HUES64 (cell line): ENCODE results near the gene RIMBP2.

ENCODE experiments used
- H3K27ac ChIP-seq: 2 replicates; pipeline ENCODE4 v1.7.0; 2013; ENCODE audit warnings: low read depth, low read length, inconsistent platforms
- H3K27me3 ChIP-seq: 2 replicates; pipeline ENCODE4 v1.6.1; 2013; ENCODE audit warnings: mild to moderate bottlenecking, low read length; ENCODE audit not compliant: insufficient read depth
- H3K36me3 ChIP-seq: 2 replicates; pipeline ENCODE4 v1.6.1; 2013; ENCODE audit warnings: mild to moderate bottlenecking, low read length; ENCODE audit not compliant: insufficient read depth
- H3K4me1 ChIP-seq: 2 replicates; pipeline ENCODE4 v1.6.1; 2013; ENCODE audit warnings: mild to moderate bottlenecking, low read length, moderate library complexity; ENCODE audit not compliant: insufficient read depth
- H3K4me3 ChIP-seq: 2 replicates; pipeline ENCODE4 v1.5.1; 2013; ENCODE audit warnings: mild to moderate bottlenecking, low read length, moderate library complexity
- H3K9ac ChIP-seq: 2 replicates; pipeline ENCODE4 v1.6.1; 2013; ENCODE audit warnings: mild to moderate bottlenecking, low read depth, low read length
- H3K9me3 ChIP-seq: 2 replicates; pipeline ENCODE4 v1.6.1; 2013; ENCODE audit warnings: low read depth, low read length; ENCODE audit not compliant: insufficient read depth
- WGBS: fragments of 150-250, 120-280 bp; methylation state at CpG from one replicate; pipeline ENCODE4 v1.1.7; 2013; ENCODE audit warnings: missing lambda C conversion rate; 5-methylcytosine and 5-hydroxymethylcytosine counted together

The RIMBP2 gene

DNA sequence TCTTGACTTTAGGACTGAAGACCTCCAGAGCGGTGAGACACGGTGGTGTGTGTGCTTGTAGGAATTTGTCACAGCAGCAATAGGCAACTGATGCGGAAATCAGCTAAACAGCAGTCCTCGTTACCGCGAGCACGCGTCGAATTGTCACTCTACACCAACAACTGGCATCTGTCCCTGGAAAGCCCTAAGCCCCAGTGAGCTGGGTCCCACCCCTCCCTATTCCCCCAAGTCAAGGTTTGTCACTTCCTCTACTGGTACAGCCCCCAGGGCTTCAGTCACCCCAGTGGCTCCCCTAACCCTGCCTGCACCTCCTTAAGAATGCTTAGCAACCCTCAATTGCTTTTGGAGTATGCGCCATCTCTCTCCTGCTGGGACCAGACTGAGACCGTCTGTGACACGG is 204.8 kb downstream of the RIMBP2 start:
- Histone ChIP-seq H3K27me3 (no peaks in the 10 kb centered on the region), H3K36me3 (no peaks in the 10 kb centered on the region), H3K4me1 (peaks cover 20% of the 10 kb centered on the region), H3K27ac (no peak overlapping the region), H3K9ac (no peak overlapping the region), H3K9me3 (0 out of 2 replicates have a peak, but pooled peaks cover 3% of the 10 kb centered on the region), H3K4me3 (no peak overlapping the region)
- WGBS = 91% methylated on average over 12 of the region's 12 CpGs

DNA sequence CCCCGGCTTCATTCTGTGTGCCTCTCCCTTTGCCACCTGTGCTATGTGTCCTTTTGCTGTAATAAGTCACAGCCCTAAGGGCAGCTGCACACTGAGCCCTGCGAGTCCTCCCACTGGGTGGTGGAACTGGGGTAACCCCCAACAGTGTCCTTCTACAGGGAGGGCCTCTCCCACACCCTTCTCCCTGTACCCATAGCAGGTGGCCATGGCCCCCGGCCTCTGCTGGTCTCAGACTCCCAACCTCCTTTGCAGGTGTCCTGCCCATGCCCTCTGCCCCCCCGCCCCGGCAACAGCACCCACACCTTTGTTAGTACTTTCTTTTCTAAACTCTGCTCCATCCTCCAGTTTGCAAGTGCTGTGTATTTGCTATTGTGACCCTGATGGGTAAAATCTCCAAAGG is 206.6 kb downstream of the RIMBP2 start:
- Histone ChIP-seq H3K4me3 (no peak overlapping the region), H3K4me1 (peaks cover 17% of the 10 kb centered on the region), H3K36me3 (no peaks in the 10 kb centered on the region), H3K9ac (no peak overlapping the region), H3K9me3 (no peaks in the 10 kb centered on the region), H3K27ac (no peak overlapping the region), H3K27me3 (no peaks in the 10 kb centered on the region)
- 95% methylated on average over 5 of the region's 5 CpGs for WGBS

DNA sequence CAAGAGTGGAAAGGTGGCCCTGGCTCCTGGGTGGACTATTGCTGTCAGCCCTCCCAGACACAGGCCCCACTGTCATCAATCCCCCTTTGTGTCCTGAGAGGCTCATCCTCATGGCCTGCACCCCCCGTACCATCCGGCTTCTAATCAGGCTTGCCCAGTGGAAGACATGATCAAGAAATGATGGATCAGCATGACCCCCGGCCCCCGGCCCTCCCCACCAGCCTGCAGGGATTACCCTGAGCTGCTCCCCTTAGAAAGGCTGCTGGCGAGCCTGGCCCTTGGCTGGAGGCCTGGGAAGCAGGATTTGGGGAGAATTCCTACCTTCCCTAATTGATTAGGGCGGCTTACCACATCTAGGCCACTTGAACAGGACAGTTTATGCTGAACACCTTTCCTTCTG is 207.3 kb downstream of the RIMBP2 start:
- Histone ChIP-seq H3K4me3 (no peak overlapping the region), H3K27me3 (no peaks in the 10 kb centered on the region), H3K9ac (no peak overlapping the region), H3K4me1 (peaks cover 12% of the 10 kb centered on the region), H3K9me3 (no peaks in the 10 kb centered on the region), H3K36me3 (no peaks in the 10 kb centered on the region), H3K27ac (no peak overlapping the region)
- 95% methylated on average over 6 of the region's 6 CpGs for WGBS

DNA sequence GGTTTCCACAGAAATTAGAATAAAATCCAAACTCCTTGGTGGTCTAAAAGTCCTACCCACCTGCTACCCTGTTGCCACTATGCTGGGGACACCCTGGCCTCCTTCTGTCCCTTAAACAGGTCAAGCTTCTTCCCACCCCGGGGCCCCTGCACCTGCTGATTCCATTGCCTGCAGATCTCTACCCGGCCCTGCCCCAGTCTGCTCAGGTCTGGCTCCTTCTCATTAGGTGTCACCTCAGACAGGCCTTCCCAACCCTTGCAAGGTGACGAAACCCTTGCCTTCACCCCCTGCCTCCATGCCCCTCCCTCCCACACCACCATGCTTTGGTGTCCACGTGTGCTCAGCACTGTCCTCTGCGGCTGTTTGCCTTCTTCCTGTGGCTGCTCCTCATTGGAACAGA is 207.8 kb downstream of the RIMBP2 start:
- no peak overlapping the region for H3K27ac ChIP-seq
- H3K9me3 ChIP-seq = no peaks in the 10 kb centered on the region
- no peaks in the 10 kb centered on the region for H3K27me3 ChIP-seq
- no peak overlapping the region for H3K4me3 ChIP-seq
- no peak overlapping the region for H3K9ac ChIP-seq
- 87% methylated on average over 5 of the region's 5 CpGs for WGBS
- H3K4me1 ChIP-seq = peaks cover 9% of the 10 kb centered on the region
- H3K36me3 ChIP-seq = no peaks in the 10 kb centered on the region

DNA sequence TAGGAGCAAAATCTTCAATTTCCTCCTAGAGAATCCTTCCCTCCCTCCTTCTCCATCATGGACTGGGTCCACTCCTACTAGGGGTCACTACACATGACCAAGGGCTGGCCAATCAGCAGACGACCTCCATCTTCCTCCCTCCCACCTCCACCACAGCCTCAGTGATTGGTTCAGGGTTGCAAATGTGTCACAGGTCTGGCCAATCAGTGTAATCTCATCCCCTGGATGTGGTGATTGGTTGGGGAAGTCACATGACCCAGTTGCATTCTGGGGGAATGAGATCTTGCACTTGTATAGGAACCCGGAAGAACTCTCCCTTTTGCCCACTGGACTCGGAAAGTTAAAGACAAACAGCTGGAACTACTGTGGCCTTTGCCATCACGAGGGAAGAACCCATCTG is 209.3 kb downstream of the RIMBP2 start:
- WGBS = 91% methylated on average over 4 of the region's 4 CpGs
- H3K36me3 ChIP-seq = no peaks in the 10 kb centered on the region
- no peak overlapping the region for H3K4me3 ChIP-seq
- no peaks in the 10 kb centered on the region for H3K9me3 ChIP-seq
- no peak overlapping the region for H3K9ac ChIP-seq
- no peak overlapping the region for H3K27ac ChIP-seq
- H3K27me3 ChIP-seq = no peaks in the 10 kb centered on the region
- peaks cover 4% of the 10 kb centered on the region; the same call in 1 of the 2 replicates for H3K4me1 ChIP-seq

DNA sequence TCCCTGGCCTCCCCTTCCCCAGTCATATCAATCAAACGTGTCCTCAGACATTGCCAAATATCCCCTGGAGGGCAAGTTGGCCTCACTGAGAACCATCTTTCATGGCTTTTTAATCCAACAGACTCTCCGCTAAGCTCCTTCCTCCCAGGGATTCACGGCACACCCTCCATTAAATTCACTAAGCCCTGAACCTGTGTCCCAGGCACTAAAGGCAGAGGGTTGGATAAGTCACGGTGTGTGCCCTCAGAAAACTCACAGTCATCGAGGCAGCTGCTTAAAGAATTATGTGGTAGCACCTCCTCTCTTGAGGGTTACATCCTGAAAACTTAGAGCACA is 211.3 kb downstream of the RIMBP2 start:
- H3K9ac ChIP-seq = no peak overlapping the region
- no peak overlapping the region for H3K27ac ChIP-seq
- H3K4me1 ChIP-seq = peaks cover 4% of the 10 kb centered on the region; the same call in 1 of the 2 replicates
- no peaks in the 10 kb centered on the region for H3K9me3 ChIP-seq
- no peaks in the 10 kb centered on the region for H3K36me3 ChIP-seq
- WGBS = 89% methylated on average over 5 of the region's 5 CpGs
- H3K27me3 ChIP-seq = no peaks in the 10 kb centered on the region
- no peak overlapping the region for H3K4me3 ChIP-seq

DNA sequence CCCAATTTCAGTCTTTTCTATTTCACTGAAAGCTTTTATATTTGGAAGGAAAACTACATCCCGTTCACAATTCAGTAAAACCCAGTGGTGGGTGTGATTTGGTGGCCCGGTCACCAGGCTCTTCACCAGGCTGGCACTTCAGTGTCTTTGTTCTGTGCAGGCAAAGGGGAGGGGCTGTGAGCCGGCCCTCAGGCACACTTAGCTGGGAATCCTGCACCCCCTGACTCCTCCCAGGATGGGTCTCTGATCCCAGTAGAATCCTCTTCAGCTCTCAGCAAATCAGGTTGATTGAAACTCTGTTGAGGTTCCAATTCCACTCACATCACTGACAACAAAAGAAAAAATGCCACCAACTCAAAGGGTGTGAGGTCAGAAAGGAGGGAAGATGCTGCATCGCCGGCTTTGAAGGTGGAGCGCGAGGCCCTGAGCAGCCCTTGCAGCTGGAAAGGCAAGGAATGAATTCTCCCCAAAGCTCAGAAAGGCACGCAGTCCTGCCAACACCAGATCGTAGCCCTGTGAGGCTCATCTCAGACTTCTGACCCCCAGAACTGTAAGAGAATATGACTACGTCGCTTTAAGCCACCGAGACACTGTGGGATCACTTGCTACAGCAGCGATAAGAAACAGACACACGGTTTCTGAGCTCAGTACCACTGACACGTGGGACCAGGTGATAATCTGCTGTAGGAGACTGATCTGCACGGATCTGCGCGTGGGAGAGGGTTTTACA is 211.8 kb downstream of the RIMBP2 start:
- Histone ChIP-seq H3K27me3 (no peaks in the 10 kb centered on the region), H3K9me3 (no peaks in the 10 kb centered on the region), H3K4me1 (peaks cover 4% of the 10 kb centered on the region; the same call in 1 of the 2 replicates), H3K36me3 (no peaks in the 10 kb centered on the region), H3K9ac (no peak overlapping the region), H3K4me3 (no peak overlapping the region), H3K27ac (no peak overlapping the region)
- 83% methylated on average over 18 of the region's 18 CpGs for WGBS

DNA sequence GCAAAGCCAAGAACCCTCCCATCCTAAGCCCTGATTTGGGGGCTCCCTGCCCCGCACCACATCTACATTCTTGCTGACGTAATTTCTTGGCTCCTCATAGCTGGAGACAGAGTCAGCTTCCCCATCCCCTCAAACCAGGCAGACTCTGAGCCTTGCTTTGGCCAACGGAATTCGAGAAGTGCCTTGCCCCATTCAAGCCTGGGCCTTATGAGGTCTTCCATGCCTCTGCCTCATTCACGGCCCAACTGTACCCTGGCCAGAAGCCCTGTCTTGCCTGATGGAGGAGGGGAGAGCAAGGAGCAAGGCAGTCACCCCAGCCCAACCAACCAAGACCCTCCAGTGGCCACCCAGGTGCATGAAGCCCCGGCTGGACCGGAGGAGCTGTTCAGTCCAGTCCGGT is 214.3 kb downstream of the RIMBP2 start:
- 97% methylated on average over 8 of the region's 8 CpGs for WGBS
- no peaks in the 10 kb centered on the region for H3K9me3 ChIP-seq

DNA sequence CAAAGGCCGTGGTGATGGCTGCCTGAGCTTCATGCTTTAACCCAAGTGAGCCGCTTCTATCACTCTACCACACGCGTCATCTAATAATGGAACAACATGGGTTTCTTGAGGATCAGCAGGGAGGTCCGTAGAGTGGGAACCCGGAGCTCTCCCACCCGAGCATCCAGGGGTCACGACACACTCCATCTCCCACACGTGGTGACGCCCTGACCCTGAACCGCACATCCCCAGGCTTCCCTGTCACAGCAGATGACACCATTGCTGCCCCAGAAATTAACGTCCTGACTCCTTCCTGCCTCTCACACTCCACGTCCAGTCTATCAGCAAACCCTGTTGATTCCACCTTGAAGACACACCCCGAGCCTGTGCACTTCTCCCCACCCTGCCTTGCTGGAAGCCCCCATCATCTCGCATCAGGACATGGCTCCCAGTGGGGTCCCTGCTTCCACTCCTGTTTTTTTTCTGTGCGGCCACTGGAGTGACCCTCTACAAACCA is 215.2 kb downstream of the RIMBP2 start:
- H3K27me3 ChIP-seq = no peaks in the 10 kb centered on the region
- H3K9ac ChIP-seq = no peak overlapping the region
- no peak overlapping the region for H3K27ac ChIP-seq
- H3K4me3 ChIP-seq = no peak overlapping the region
- no peaks in the 10 kb centered on the region for H3K9me3 ChIP-seq
- WGBS = 85% methylated on average over 16 of the region's 16 CpGs
- no peaks in the 10 kb centered on the region for H3K36me3 ChIP-seq
- H3K4me1 ChIP-seq = peaks cover 4% of the 10 kb centered on the region; the same call in 1 of the 2 replicates

More for the DNA sequence above, 214.3 kb downstream of the RIMBP2 start:
- Histone ChIP-seq H3K4me1 (peaks cover 4% of the 10 kb centered on the region; the same call in 1 of the 2 replicates), H3K36me3 (no peaks in the 10 kb centered on the region), H3K27me3 (no peaks in the 10 kb centered on the region), H3K9ac (no peak overlapping the region), H3K4me3 (no peak overlapping the region), H3K27ac (no peak overlapping the region)

DNA sequence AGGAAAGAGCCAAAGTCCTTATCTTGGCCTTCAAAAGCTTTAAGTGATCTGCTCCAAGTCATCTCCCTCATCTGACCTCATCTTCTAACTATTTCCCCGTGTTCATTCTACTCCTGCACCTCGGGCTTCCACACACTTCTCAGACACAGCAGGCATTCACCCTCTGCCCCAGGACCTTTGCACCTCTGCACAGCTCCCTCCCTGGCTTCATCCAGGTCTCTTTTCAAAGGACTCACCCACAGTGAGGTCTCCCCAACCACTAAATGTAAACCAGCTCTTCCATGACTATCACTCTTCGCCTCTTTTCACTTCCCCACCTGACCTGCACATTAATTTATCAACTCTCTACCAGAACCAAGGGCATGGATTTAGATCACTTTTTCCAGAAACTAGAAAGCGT is 216.6 kb downstream of the RIMBP2 start:
- Histone ChIP-seq H3K4me3 (no peak overlapping the region), H3K27ac (no peak overlapping the region), H3K9ac (no peak overlapping the region), H3K4me1 (peaks cover 4% of the 10 kb centered on the region; the same call in 1 of the 2 replicates), H3K9me3 (no peaks in the 10 kb centered on the region), H3K36me3 (no peaks in the 10 kb centered on the region), H3K27me3 (no peaks in the 10 kb centered on the region)
- WGBS = 85% methylated on average over 4 of the region's 4 CpGs

DNA sequence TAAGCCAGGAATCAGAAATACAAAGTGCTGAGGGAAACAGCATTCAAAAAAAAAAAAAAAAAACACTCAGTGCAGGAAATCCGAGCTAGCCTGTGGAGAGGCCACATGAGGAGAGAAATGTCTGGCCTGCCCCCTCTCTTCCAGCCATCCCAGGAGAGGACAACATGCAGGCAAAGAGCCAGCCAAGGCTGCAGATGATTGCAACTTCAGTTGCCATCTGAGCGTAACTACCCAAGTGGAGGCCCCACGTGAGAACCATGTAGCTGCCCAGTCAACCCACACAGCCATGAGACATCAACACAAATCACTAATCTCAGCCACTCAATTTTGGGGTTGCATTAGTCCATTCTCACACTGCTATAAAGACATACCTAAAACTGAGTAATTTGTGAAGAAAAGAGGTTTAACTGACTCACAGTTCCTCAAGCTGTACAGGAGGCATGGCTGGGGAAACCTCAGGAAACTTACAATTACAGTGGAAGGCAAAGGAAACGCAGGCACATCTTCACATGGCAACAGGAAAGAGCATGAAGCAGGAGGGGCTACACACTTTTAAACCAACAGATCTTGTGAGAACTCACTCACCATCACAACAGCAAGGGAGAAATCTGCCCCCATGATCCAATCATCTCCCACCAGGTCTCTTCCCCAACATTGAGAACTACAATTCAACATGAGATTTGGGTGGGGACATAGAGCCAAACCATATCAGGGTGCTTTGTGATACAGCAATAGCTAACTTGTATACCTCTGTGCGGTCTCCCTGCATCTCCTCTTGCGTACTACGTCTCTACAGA is 217.3 kb downstream of the RIMBP2 start:
- no peak overlapping the region for H3K4me3 ChIP-seq
- no peaks in the 10 kb centered on the region for H3K27me3 ChIP-seq
- WGBS = 96% methylated on average over 7 of the region's 7 CpGs
- no peak overlapping the region for H3K27ac ChIP-seq
- H3K4me1 ChIP-seq = peaks cover 2% of the 10 kb centered on the region; the same call in 1 of the 2 replicates
- H3K9me3 ChIP-seq = no peaks in the 10 kb centered on the region
- H3K36me3 ChIP-seq = no peaks in the 10 kb centered on the region
- H3K9ac ChIP-seq = no peak overlapping the region
